Medulla oblongata (tissue), 1 donor: ENCODE measurements around the gene ASPRV1.
"Not testable (repeated sequence)": the region's sequence is repeated elsewhere in the genome, so short reads cannot be mapped to it uniquely, and the experiment has no call there.

ENCODE experiments used
- DNase-seq: peaks from one replicate; pipeline ENCODE4 v3.0.0-alpha.2; 2015; ENCODE audit errors: extremely low spot score

Gene ASPRV1

DNA sequence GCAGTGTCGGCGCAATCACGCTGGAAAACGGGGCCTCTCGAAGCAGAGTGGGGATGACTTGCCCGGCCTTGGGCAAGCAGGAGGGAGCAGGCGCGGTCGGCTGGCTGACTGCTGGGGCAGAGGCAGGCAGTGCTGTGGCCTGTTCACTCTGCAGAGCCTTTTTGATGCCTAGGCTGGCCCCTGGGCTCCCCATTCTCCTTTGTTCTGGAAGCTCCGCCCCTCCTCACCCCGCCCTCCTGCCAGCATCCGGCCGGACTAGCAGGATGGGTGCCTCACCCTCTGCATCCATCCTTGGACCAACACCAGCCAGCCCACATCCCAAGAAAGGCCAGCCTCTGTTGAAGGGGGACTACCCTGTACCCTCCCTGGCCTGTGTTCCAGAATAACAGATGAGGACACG, at the start of gene ASPRV1:
Gene ASPRV1, minus strand, starts transcription at position 136 of the 400 bp plus-strand sequence. CDS start 195 bp downstream, outside the sequence.
- DNase-seq: peak; percentile 84

DNA sequence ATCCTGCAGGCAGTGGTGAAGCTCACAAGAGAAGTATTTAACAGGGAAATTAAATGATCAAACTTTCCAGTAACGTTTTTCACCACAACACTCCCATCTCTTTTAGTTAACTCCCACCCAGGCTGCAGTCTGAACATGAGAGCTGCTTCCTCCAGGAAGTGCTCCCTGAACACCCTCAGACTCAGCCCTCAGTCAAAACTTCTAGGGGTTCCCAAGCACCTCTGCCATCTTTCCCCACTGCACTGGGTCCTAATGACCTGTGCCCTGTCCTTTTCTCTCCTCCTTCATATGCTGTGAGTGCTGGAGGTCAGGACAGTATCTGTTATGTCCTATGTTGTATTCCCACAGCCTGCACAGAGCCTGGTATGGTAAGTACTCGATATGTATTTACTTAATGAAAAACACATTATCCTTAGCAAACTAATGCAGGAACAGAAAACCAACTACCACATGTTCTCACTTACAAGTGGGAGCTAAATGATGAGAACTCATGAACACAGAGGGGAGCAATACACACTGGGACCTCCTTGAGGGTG, 49.2 kb upstream of the ASPRV1 start:
- DNase-seq: no peak

DNA sequence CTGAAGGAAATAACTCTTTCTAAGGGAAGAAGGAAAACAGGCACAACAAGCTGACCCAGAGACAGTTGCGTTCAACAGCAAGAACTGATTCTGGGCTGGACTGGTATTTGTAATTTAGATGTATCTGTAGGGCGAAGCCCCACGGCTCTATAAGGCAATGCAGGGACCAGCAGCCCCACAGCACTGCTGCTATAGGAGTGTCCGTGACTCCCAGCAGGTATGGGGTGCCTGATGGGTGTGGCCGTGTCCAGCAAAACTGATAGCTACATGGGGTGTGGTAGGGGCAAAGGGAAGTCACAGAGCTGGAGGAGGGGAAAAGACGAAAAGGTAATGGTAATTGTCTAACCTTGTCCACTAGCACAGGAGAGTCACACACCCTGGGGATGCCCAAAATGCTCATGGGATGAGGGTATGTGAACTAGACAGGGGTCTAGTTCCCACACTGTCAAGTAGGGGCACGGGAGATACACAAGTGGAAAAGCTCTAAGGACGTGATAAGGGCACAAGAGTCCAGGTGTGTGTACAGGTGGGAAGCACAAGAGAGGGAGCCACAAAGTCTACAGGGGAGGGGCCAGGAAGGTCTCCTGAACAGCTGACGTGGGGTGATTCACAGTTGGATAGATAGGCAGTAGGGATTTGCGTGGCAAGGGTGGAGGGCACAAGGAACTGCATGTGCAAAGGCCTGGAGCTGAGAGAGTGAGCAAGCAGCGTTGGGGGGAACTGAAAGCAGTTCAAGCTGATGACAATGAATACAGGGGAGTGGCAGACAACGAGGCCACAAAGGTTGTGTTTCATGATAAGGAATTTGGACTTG, 48.5 kb upstream of the ASPRV1 start:
- DNase-seq: no peak

DNA sequence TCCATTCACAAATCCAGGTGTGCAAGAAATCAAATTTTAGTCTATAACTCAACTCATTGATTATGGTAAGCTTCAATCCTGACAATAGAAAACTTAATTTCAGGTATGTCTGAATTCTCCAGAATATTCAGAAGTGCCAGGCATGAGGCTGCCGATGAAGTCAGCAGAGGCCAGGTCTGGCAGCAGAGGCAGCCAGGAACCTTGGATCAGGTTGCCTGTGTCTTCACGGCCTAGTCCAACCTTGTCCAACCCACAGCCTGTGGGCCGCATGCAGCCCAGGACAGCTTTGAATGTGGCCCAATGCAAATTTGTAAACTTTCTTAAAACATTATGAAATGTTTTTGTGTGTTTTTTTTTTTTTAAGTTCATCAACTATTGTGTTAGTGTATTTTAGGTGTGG, 46.9 kb upstream of the ASPRV1 start:
- DNase-seq: no peak

DNA sequence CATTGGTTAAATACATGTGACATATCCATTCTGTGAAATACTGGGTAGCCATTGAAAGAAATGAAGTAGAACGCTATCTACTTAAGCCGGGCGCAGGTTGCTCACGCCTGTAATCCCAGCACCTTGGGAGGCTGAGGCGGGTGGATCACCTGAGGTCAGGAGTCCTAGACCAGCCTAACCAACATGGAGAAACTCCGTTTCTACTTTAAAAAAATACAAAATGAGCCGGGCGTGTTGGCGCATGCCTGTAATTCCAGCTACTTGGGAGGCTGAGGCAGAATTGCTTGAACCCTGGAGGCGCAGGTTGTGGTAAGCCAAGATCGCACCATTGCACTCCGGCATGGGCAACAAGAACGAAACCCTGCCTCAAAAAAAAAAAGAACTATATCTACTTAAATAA, 45.7 kb upstream of the ASPRV1 start:
- DNase-seq: no peak

DNA sequence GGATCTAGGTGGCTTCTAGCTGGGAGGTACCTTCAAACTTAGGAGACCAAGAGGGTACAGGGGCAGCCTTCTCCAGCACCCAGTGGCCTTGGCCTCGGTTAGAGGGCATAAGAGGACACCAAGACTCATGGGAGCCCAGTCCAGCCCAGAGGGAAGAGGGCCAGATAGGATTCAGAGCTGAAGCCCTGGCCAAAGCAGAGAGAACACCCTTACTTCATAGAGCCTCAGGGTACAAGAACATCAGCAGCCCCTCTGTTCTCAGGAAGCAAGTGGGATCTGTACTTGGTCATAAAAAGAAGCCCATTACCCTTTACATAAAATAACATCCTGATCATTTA, 45.0 kb upstream of the ASPRV1 start:
- no peak for DNase-seq

DNA sequence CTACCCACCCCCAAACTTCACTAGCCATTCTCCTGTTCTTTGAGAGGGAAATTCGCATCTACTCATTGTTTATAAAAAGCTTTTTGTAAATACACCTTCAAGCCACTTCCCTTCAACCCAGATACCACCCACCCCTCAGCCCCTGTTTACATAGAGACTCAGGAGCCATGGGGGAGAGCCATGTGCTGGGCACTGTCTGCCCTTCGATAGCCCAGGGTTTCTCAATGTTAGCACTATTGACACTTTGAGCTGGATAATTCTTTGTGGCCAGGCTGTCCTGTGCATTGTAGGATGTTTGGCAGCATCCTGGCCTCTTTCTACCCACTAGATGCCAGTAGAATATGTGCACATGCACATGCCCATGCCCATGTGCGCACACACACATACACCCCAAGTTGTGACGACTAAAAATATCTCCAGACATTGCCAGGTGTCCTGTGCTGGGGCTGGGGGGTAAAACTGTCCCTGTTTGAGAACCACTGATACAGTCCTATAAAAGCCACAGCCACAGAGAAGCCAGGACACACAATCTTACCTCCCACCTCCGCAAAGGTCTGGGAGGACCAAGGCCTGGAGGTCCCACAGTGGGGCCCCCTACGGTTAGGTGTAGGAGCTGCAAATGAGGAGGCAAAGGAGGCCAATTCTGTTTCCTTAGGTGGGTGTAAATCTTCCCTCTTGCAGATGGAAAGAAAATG, 44.5 kb upstream of the ASPRV1 start:
- no peak for DNase-seq

DNA sequence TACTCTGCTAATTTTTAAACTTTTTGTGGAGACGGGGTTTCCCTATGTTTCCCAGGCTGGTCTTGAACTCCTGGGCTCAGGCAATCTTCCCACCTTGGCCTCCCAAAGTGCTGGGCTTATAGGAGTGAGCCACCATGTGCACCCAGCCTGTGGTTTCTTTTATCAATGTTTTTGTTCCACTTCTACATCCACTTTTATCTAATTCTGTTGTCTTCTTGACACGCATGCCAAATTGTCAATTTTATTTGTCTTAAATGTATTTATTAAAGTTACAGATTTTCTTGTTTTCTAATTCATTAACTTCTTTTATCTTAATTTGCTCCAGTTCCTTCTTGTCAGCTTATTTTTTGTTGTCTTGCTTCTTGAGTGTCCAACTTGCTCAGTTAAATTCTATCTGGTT, 43.8 kb upstream of the ASPRV1 start:
- no peak for DNase-seq

DNA sequence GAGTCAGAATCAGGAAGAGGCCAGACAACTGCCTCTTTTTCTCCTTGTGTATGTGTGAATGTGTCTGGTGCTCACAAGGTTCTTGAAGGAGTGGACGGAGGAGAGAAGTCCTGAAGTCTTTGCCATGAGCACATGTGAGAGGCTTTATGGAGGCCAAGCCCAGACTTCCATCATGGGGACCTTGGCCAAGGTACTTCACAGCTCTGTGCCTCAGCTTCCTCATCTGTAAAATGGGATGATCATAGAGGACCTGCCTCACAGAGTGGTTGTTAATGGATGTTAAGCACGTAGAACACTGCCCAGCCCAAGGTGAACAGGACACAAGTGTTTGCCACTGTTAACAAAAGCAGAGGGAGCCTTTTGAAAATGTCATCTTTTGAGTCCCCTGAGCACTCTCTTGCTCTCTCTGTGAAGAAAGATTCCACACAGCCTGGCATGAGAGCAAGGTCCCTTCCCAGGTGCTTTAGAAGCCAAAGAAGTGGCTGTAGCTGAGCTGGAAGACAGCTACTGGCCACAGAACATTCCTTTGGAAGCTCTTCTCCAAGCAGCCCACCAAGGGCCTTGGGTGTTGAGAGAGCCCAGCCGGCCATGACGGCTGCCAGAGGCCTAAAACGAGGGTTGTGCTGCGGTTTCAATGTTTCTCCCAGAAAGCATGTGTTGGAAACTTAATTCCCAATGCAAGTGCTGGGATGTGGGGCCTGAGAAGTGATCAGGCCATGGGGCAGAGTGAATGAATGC, 41.8 kb upstream of the ASPRV1 start:
- no peak for DNase-seq

DNA sequence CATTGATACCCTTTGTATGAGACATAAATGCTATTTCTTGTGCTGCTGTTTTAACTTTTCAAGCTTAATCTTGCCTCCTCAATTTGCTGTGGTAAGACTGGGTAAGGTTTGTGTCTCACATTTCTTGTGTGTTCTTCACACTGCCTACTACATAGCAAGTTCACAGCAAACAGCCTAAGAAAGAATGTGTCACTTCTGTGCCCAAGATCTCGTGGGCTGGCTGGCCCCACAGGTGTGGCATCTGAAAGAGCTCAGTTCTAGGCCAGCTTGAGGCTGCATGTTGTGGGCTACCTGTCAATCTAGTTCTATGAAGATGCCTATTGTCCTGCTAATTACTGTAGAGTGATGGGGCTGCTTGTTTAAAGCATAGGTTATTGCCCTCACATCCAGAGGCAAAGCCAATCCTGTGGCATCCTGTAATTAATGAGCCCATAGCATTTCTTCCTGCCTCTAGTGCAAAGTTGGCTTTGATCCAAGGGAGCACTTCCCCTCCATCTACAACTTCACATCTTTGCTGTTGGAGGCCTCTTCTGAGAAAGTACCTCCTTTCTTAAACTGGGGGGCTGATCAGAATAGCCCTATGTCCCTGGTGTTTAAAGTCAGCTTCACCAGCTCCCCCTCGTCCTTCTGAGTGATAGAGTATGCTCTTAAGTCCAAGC, 40.9 kb upstream of the ASPRV1 start:
- no peak for DNase-seq

DNA sequence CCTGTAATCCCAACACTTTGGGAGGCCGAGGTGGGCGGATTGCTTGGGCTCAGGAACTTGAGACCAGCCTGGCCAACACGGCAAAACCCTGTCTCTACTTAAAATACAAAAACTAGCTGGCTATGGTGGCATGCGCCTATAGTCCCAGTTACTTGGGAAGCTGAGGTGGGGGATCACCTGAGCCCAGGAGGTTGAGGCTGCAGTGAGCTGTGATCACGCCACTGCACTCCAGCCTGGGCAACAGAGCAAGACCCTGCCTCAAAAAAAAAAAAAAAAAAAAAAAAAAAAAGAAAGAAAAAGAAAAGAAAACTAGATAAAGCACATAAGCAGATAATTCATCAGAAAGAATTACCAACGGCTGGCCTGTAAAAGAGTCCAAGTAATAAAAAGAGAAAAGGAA, 39.1 kb upstream of the ASPRV1 start:
- DNase-seq: not testable (repeated sequence)

DNA sequence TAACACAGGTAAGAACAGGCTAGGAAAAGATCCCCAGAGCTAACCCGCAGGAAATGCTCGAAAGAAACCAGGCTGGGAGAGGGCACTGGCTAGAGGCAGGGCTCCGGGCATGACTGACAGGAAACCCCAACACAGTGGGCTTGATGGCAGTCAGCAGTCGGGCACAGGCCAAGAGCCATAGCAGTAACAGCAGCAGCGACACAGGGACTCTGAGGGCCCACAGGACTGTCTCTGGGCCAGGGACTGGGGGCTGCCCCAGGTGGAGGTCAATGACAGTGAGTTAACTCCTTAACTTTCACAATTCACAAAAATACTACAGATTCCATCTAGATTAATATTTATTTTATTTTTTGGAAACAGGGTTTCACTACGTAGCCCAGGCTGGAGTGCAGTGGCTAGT, 37.3 kb upstream of the ASPRV1 start:
- DNase-seq: no peak

DNA sequence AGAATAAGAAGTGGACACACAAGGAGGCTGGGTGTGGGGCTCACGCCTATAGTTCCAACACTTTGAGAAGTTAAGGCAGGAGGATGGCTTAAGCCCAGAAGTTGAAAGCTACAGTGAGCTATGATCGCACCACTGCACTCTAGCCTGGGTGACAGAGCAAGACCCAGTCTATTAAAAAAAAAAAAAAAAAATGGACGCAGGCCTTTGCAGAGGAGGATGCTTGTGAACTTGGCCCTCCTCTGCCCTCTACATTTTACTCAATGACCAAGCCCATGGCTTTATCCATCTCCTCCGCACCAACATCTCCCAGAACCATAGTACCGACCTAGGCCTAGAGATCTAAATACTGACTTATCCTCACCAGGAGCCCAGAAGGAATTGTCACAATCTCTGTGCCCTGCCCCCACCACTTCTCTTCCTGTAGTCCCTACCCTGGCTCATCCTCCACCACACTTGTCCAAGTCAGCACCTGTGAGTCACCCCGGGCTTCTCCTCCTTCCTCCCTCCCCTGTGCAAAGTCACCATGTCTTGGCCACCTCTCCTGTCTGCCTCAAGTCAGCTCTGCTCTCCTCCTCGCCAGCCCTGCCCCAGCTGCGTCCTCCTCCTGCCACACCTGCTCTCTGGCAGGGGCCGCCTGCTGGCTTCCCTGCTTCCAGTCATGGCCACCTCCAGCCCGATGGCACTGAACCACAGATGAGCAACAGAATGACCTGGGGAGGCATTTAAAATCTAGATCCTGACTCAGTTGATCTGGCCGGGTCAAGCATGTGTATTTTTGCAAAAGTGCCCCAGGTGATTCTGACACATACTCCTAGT, 35.8 kb upstream of the ASPRV1 start:
- no peak for DNase-seq

DNA sequence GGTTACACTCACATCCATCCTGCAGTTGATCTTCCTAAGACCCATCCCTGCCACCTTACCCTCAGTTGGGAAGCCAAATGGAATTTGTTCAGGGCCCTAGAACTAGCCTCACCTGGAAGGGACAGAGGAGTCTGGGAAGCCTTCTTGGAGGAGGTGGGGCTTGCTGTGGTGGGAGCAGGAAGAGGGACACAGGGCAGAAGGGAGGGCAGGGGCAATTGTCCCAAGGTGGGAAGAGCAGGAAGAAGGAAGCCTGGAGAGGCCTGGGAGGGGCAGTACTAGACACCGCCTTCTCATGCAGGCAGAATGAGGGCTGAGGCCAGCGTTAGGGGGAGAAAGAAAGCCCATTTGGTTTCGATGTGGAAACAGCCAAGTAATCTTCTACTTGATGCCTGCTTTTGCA, 34.1 kb upstream of the ASPRV1 start:
- DNase-seq: no peak

DNA sequence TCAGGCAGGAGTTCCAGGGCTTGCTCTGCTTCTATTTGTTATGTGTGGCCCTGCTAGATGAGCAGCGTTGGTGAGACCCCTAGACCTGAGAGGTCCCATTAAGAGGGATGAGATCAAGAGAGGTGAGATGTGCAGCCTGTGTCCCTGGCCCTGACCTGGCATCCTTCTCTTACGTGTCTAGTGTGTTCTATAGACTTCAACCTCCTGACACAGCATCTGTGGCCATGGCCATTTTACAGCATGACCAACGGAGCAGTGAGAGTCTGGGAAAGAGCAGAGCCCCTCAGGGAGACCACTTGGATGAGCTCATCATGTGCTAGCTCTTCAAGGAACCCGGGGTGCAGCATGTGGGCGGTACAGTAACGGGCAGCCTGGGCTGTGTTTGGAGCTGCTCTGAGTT, 32.7 kb upstream of the ASPRV1 start:
- DNase-seq: no peak

DNA sequence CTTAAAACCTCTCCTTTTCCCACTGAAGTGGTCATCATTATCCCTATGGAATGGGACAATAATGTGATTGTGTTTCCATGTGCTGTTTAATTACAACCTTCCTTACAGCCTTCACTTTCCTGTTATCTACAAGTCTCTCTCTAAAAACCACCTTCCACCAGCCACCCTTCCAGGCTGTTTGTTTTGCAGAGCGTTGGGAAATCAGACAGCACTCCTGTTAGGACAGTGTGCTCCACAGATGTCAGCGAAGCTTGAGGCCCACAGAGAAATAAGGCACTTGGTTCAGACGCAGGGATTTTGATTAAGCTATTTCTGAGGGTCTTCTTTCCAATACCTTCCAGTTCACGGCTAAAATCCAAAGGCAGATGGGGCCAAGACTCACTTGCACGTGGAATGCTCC, 32.3 kb upstream of the ASPRV1 start:
- no peak for DNase-seq

DNA sequence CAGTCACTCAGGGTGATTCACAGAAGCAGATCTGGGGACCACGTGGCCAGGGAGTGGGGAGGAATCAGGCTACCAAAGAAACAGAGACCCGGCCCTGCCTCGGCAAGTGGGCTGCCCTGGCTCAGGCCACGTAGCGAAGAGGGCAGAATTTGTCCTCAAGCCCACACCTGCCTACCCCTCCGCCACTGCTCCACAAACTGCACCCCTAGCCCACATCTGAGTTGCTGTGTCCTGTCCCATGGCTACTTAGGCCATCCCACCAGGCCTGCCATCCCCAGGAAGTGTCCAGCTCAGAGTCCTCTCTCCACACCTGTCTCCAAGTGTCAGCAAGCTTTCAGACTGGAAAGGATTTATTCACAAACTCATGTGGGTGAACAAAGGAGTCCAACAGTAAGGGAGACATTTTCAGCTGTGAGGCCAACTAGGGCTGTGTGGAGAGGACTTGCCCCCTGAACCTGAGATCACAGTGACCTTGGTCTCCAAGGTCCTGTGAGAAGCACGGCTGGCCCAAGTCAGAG, 31.7 kb upstream of the ASPRV1 start:
- no peak for DNase-seq

DNA sequence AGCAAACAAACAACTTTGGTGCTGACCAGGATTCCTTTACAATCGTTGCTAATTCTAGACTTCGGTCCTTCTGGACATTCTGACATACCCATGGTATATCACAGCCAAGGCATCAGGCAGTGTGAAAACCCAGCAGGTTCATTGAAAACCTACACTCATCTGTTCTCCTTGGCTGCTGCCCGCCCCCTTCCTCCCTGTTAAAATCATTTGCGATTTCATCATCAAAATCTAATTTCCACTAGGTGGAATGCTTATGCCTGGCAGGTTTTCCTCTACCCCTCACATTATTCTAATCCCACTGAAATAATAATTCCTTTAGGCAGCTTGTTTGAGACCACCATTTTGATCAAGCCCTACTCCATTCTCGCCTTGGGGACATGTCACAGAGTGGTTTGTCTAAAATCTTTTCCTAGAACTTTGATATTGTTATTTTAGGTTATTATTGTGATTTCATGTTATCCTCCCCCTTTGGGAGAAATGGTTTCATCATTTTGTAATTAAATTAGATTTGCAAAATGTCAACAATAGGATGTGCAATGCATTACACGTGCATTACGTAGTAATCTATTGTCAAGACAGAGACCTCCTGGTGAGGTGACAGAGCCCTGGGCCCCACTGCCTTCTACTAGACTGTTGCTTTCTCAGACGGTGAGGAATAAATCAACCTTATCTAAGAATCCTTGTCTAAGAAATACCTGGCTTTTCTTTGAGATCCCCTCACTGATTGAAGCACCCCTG, 31.0 kb upstream of the ASPRV1 start:
- DNase-seq: no peak

DNA sequence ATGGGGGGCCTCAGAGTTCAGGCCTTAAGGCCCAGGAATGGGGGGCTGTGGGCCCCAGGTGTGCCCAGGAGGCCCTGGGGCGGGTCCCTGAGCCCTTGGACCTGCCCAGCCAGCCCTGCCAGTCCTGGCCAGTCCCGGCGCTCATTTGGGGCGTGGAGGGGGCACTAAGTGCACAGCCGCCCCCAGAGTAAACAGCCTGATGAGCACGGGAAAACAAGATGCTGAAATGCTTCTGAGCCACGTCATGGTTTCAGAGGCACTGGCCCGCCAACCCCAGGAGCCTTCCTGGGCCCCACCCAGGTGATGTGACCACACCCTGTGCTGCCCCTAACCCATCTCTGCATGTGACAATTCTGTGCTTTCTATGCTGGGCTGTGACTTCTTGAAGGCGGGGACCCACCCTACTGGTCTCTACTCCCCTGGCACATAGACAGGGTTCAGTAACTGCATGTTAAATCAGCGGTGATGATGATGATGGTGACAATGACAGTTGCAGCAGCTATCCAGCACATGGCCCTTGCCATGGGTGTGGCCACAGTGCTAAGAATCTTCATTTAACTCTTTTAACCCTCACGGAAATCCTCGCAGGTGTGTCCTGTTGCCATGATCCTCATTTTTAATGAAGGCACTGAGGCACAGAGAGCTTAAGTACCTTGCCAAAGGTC, 28.1 kb upstream of the ASPRV1 start:
- no peak for DNase-seq

DNA sequence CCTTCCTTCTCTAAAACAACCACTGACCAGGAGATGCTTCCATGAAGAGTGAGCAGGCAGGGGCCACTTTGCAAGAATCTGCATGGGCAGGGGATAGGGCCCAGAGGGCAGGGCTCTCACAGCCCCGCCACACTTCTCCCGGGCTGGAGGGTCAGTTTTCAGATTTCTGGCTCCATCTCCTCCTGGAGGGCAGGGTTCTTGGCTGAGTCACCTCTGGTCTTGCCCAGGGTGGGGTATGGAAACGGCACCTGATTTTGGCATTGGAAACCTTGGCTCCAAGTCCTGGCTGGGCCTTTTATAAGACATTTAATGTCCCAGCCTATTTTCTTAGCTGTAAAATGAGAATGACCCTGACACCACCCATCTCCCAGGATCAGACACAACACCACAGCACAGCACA, 27.6 kb upstream of the ASPRV1 start:
- no peak for DNase-seq
